ENCODE measurements around the gene MARCHF10. TPM values are rescaled to one million over a fixed set of nuclear protein-coding genes. Genes with fewer than 3 reads are reported as not detected.

MARCHF10 gene
- total and polyA plus RNA-seq, 9 of the 15 experiments (the other 6 are each of a cell fraction or from before 2014, with no cell fraction given), result not detected

DNA sequence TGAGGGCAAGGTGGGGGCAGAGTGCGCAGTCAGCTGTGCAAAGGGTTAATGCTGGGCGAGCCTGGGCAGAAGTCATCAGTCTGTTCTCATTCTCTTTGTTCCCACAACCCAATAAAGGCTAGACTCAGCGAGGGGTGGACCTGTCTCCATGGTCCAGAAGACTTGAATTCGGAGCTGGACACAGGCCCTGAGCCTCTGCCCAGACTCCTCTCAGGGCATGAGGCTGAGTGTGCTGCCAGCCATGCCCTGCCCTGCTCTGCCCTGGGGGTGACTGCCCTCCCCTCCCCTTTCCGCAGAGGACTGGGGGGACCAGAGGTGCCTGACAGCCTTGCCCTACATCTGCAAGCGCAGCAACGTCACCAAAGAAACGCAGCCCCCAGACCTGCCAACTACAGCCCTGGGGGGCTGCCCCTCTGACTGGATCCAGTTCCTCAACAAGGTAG lies 126.2 kb downstream of the MARCHF10 start (continued):
- 0 out of 2 replicates have a peak, but pooled peaks have one; percentile 41 for TF ChIP-seq GTF2A2 (tag; IDR thresholded peaks at IDR 0.05)
- TF ChIP-seq, protein P1, sequence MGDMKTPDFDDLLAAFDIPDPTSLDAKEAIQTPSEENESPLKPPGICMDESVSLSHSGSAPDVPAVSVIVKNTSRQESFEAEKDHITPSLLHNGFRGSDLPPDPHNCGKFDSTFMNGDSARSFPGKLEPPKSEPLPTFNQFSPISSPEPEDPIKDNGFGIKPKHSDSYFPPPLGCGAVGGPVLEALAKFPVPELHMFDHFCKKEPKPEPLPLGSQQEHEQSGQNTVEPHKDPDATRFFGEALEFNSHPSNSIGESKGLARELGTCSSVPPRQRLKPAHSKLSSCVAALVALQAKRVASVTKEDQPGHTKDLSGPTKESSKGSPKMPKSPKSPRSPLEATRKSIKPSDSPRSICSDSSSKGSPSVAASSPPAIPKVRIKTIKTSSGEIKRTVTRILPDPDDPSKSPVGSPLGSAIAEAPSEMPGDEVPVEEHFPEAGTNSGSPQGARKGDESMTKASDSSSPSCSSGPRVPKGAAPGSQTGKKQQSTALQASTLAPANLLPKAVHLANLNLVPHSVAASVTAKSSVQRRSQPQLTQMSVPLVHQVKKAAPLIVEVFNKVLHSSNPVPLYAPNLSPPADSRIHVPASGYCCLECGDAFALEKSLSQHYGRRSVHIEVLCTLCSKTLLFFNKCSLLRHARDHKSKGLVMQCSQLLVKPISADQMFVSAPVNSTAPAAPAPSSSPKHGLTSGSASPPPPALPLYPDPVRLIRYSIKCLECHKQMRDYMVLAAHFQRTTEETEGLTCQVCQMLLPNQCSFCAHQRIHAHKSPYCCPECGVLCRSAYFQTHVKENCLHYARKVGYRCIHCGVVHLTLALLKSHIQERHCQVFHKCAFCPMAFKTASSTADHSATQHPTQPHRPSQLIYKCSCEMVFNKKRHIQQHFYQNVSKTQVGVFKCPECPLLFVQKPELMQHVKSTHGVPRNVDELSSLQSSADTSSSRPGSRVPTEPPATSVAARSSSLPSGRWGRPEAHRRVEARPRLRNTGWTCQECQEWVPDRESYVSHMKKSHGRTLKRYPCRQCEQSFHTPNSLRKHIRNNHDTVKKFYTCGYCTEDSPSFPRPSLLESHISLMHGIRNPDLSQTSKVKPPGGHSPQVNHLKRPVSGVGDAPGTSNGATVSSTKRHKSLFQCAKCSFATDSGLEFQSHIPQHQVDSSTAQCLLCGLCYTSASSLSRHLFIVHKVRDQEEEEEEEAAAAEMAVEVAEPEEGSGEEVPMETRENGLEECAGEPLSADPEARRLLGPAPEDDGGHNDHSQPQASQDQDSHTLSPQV (IDR thresholded peaks at IDR 0.05), result peak; percentile 3; the same call in 1 of the 2 replicates
- TF ChIP-seq, protein P2, sequence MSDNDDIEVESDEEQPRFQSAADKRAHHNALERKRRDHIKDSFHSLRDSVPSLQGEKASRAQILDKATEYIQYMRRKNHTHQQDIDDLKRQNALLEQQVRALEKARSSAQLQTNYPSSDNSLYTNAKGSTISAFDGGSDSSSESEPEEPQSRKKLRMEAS (CRISPR knock-in tag; IDR thresholded peaks at IDR 0.05), result peak; percentile 10; the same call in 1 of the 2 replicates
- TF ChIP-seq ETV5 (CRISPR knock-in tag; IDR thresholded peaks at IDR 0.05; ENCODE audit: low read depth), result 0 out of 2 replicates have a peak, but pooled peaks have one; percentile 1
- TF ChIP-seq FOSL1 (tag; conservative IDR thresholded peaks at IDR 0.05), result no peak
- TF ChIP-seq ZNF766 (CRISPR knock-in tag; conservative IDR thresholded peaks at IDR 0.05), result peak; percentile 11; the same call in 1 of the 2 replicates
- 0 out of 2 replicates have a peak, but pooled peaks have one; percentile 7 for TF ChIP-seq SP1 (CRISPR knock-in tag; IDR thresholded peaks at IDR 0.05)
- TF ChIP-seq POLR2AphosphoS5 (IDR thresholded peaks at IDR 0.05; ENCODE audit: control insufficient read depth, insufficient read depth, low read depth, low read length), result no peak
- TF ChIP-seq, protein P3, sequence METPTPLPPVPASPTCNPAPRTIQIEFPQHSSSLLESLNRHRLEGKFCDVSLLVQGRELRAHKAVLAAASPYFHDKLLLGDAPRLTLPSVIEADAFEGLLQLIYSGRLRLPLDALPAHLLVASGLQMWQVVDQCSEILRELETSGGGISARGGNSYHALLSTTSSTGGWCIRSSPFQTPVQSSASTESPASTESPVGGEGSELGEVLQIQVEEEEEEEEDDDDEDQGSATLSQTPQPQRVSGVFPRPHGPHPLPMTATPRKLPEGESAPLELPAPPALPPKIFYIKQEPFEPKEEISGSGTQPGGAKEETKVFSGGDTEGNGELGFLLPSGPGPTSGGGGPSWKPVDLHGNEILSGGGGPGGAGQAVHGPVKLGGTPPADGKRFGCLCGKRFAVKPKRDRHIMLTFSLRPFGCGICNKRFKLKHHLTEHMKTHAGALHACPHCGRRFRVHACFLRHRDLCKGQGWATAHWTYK (CRISPR knock-in tag; IDR thresholded peaks at IDR 0.05), result 0 out of 2 replicates have a peak, but pooled peaks have one; percentile 11
- peak; percentile 4 to 8; a peak in 1 of 4 replicates for TF ChIP-seq MAZ (CRISPR knock-in tag; conservative IDR thresholded peaks at IDR 0.05 in 1 of 2, IDR thresholded peaks at IDR 0.05 in 1 of 2)
- peak; percentile 15; the same call in 1 of the 2 replicates for TF ChIP-seq NFRKB (IDR thresholded peaks at IDR 0.05; ENCODE audit: low read depth)
- 0 out of 2 replicates have a peak, but pooled peaks have one; percentile 2 for TF ChIP-seq ZNF197 (CRISPR knock-in tag; IDR thresholded peaks at IDR 0.05; ENCODE audit: low read depth)
- peak; percentile 59 for TF ChIP-seq SAP30 (IDR thresholded peaks at IDR 0.05; ENCODE audit: borderline replicate concordance, insufficient read depth, low read depth, low read length, poor library complexity, severe bottlenecking)
- peak; percentile 58; the same call in 1 of the 2 replicates for TF ChIP-seq BRD4 (IDR thresholded peaks at IDR 0.05)
- TF ChIP-seq ZFX (CRISPR knock-in tag; IDR thresholded peaks at IDR 0.05), result peak; percentile 84
- TF ChIP-seq, protein P4, sequence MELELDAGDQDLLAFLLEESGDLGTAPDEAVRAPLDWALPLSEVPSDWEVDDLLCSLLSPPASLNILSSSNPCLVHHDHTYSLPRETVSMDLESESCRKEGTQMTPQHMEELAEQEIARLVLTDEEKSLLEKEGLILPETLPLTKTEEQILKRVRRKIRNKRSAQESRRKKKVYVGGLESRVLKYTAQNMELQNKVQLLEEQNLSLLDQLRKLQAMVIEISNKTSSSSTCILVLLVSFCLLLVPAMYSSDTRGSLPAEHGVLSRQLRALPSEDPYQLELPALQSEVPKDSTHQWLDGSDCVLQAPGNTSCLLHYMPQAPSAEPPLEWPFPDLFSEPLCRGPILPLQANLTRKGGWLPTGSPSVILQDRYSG (tag; conservative IDR thresholded peaks at IDR 0.05; ENCODE audit: low read depth), result peak; percentile 11; the same call in 1 of the 2 replicates
- no peak for TF ChIP-seq NELFE (IDR thresholded peaks at IDR 0.05; ENCODE audit: insufficient read depth, insufficient read length)

Measured in K562 (cell line).